ENCODE measurements around the gene CTNND2.

Gene CTNND2

DNA sequence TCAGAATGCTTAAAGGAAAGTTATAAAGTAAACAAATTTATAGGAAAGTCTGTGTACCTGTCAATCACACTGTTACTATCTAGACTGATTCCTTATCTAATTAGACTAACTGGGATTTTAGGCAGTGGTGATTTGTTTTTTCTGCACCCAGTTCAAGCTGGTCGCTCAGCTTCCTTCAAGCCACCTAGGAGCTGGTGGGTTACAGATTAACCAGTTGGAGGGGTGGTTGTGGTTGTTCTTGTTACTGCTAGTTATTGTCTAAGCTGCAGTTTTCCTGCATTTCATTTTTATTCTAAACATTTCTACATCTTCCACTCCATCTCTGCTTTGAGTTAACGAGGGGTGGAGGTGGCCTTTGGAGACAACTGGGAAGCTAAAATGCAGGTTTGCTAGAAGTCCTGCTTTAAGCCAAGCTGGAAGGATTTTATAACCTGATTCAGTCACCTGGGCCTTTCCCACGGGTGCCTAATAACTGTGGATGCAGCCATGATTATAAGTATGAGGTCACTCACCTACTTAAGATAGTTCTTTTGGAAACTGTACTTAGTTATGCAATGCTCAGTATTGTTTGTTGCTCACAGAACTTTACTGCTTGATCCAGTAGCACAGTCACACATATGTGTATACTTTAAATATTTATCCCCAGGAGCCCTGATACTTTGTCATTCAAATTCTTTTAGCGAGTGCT is 839.3 kb downstream of the CTNND2 start:
- in situ Hi-C loops (cut with HindIII; ENCODE audit: low sequenced_read_pairs), result no loop called here

DNA sequence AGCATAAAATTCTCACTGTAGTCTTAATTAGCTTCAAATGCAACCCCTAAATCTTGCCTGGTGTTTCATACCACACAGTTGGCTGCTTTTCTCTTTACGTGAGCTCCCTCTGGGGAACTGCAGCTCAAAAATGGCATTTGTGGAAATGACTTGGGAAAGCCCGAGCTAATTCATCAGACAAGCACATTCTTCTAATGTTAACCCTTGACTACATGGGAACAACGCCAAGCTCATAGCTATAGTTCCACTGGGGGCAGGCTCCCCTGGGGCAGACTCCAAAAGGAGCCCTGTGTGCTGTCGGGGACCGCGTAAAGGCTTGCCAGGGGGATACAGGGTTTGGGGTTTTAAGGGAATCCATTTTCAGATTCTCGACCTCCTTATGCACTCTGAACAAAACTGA is 841.8 kb downstream of the CTNND2 start:
- in situ Hi-C loops (cut with HindIII; ENCODE audit: low sequenced_read_pairs), result no loop called here

DNA sequence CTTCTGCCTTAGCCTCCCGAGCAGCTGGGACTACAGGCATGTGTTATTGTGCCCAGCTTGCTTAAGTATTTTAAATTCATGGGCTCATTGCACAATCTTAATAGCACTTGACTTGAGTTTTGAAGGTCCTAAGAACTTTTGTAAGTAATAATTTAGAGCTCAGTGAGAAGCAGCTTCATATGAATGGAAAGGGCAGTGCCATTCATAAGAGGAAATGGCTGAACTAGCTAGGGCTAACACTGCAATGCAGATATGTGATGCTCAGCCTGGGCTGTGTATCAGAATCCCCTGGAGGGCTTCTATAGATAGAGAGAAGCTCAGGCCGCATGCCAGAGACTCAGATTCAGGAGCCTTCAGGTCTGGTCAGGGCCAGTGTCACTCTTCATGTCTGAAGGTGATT is 847.7 kb downstream of the CTNND2 start:
- in situ Hi-C loops (cut with HindIII; ENCODE audit: low sequenced_read_pairs), result no loop called here

DNA sequence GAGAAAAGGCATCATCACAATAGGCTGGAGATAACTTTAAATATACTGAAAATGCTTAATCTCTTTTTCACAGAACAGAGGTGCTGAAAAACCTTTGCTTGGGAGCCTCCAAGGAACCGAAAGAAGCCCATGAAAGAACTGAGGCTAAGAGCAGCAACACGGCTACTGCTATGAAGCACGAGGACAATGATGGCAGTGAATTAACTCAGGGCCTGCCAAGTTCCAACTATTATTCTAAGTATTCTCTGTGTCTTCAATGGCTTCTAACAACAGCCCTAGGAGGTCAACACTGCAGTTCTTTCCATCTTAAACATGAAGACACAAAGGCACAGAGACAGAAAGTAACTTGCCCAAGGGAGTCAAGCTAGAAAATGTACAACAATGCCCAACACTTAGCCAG is 850.2 kb downstream of the CTNND2 start:
- in situ Hi-C loops (cut with HindIII; ENCODE audit: low sequenced_read_pairs), result no loop called here

DNA sequence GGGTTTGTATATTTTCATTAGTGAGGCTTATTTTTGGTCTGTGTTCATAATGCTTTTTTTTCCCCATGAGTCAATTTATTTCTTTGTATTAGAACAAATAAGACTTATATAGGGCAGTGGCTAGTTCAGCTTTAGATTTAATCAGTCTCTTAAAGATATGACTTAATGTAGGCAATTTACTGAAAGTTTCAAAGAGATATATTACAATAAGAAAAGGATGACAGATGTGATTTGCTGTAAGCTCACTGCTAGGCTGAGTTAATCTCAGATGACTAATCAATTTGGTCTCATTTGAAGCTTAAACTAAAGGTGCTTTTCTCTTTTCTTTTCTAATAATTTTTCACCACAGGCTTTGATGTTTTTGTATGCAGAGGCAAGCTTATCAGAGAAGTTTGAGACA is 851.4 kb downstream of the CTNND2 start:
- in situ Hi-C loops (cut with HindIII; ENCODE audit: low sequenced_read_pairs), result no loop called here

DNA sequence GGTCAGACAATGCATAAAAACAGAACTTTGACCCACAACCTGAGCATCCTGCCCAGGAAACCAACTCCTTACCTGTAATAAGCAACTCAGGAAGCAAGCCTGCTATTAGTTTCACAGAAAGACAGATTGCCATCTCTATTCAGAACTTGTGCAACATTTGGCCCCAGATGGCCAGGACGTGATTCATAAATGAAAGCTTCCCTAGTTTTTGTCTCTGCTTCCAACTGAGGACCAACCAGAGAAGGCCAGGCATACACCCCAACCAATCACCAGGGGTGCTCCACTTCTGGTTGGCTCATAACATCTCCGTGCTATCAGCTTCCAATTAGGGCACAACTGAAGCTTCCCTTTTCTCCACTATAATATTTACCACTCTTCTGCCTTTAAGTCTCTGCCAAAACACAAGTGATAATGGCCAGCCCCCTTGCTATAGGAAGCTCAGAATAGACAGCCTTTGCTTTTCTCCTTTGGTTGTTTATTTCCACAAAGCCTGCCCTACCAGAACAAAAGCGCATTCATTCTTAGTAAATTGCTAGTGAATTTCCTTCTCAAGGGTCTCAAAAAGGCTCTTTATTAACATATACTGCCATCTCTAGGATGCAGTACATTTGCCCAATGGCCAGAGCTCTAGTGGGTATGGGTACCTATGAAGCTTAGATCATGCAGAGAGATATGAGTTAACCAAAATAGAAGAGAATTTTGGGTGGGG is 853.5 kb downstream of the CTNND2 start:
- in situ Hi-C loops (cut with HindIII; ENCODE audit: low sequenced_read_pairs), result no loop called here

DNA sequence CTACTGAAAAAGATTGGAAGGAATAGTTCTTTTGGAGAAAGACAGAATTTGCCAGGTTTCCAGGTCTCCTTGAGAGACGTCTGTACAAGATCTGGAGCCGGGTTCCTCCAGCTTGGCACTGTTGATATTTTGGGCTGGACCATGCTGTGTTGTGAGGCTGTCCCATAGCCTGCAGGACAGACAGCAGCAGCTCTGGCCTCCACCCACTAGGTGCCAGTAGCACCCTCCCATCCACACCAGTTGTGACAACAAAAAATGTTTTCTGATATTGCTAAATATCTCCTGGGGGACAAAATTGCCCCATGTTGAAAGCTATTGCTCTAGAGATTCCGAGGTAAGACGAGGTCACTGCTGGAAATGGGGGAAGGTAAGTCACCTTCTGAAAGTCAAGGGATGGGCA is 855.5 kb downstream of the CTNND2 start:
- in situ Hi-C loops (cut with HindIII; ENCODE audit: low sequenced_read_pairs), result no loop called here

DNA sequence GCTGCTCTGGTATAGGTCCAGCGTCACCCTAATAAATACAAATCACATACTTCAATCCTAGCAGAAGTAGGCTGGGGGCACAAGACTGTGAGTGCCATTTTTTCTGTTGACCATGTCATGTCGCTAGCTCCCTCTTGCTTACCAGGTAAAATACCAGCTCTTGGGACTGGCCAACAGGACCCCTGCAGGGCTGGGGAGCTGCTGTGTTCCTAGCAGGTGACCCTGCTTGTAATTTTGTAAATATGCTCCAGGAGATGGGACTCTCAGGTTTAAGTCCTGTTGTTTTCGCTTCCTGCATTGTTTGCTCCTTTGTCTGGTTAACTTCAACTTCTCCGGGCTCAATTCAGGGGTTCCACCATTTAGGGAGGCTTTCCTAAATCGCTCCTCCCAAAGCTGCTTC is 856.6 kb downstream of the CTNND2 start:
- in situ Hi-C loops (cut with HindIII; ENCODE audit: low sequenced_read_pairs), result no loop called here

DNA sequence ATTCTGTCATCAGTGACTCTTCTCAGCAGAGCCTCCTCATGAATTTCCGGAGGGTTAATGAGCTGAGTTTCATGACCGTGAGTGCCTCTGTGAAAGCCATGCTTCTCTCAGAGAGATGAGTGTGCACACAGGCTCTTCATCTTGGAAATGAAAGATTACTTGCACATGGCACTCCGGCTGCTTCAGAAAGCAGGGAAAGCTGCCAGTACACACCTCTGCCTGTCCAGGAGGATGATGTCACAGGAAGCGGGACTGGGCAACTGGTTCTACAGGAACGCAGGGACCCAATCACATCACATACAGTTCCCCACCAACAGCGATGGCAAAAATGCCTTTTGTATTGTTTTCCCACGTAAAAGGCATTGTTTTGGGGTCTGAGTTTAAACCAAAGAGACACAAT is 857.2 kb downstream of the CTNND2 start:
- in situ Hi-C loops (cut with HindIII; ENCODE audit: low sequenced_read_pairs), result no loop called here

DNA sequence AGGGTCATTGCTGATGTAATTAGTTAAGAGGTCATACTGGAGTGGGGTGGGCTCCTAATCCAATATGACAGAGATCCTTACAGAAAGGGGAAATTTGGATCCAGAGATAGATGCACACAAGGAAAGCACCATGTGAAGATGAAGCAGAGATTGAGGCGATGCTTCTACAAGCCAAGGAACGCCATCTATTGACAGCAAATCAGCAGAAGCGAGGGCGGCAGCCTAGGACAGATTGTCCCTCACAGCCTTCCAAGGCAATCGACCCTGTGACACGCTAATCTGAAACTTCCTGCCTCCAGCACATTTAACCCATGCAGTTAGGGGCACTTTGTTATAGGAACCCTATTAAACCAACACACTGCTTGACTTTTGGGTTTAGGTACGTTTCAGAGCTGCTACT is 858.1 kb downstream of the CTNND2 start:
- in situ Hi-C loops (cut with HindIII; ENCODE audit: low sequenced_read_pairs), result no loop called here

DNA sequence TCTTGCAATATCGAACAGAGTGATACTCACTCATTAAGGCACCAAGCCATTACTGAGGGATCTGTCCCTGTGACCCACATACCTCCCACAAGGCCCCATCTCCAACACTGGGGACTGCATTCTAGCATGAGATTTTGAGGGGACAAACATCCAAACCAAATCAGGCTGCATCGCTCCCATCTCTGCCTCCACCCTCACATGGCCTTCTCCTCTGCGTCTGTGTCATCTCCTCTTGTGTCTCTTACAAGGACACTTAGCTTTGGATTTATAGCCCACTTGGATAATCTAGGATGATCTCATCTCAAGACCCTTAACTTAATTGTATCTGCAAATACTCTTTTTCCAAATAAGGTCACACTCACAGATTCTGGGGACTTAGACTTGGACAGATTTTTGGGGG is 858.8 kb downstream of the CTNND2 start:
- in situ Hi-C loops (cut with HindIII; ENCODE audit: low sequenced_read_pairs), result no loop called here

DNA sequence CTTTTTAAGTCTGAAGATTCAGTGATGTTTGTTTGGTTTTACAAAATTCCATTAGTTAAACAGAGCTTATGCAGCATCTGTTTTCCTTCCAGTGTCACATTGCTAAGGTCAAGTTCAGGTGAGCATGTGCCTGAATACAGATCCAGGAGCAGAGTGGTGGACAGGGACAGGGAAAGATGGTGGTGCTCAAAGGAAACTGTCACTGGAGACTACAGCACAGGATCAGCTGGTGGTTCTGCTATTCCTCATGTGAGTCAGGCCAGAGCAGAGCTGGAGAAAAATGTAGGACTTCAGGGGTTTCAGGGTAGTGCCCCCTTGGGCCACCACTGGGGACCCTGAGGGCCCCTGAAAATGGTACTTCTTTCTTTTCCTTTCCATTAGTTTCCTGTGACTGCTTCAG is 859.7 kb downstream of the CTNND2 start:
- in situ Hi-C loops (cut with HindIII; ENCODE audit: low sequenced_read_pairs), result no loop called here

DNA sequence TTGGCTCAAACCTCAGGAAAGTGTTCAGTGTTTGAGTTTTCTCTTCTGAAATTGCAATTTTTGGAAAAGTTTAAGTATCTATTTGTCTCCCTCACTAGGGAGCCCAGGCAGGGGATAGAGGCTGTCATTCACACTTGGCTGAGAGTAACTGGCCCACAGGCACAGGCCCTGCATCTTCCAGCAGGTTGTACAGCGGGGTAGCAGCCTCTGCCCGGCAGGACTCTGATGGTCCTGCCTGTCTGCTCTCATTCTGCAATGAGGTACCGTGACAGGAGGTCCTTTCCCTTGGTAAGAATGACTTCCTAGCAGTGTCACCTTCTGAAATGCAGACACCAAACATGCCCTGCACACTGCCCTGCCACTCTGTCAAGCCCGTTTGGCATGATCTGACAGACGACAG is 860.4 kb downstream of the CTNND2 start:
- in situ Hi-C loops (cut with HindIII; ENCODE audit: low sequenced_read_pairs), result no loop called here

DNA sequence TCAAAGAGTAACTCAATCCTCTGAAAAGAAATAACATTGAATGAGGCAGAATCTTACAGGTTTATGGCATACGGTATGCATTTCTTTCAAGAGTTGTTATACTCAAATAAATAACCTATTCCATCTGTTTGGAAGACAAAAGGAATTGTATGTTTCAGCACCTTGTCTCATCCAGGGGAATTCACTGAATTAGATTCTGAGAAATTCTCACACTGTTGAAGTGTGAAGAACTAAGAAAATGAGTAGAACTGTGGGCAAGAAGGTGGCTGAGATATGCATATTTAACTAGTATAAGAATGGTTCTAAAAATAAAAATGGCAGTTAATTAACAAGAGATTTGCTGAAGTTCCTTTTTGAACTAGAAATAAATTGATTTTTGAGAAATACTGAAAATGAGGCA is 863.9 kb downstream of the CTNND2 start:
- in situ Hi-C loops (cut with HindIII; ENCODE audit: low sequenced_read_pairs), result no loop called here

DNA sequence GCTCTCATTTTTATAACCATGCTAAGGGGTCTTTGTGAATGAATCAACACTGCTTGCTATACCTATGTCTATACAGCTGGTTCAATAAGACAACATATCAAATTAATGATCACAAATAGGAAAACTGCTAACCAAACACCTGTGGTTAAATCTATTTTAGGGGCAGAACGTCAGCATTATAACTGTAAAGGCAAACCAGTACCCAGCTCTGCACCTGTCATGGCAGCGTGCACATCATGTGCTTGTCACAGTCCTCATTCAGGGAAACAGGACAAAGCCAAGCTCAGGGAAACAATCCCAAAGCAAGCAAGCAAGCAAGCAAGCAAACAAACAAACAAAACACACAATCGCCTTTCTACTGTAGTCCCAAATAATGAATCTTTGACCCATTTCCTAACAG is 865.5 kb downstream of the CTNND2 start:
- in situ Hi-C loops (cut with HindIII; ENCODE audit: low sequenced_read_pairs), result no loop called here

DNA sequence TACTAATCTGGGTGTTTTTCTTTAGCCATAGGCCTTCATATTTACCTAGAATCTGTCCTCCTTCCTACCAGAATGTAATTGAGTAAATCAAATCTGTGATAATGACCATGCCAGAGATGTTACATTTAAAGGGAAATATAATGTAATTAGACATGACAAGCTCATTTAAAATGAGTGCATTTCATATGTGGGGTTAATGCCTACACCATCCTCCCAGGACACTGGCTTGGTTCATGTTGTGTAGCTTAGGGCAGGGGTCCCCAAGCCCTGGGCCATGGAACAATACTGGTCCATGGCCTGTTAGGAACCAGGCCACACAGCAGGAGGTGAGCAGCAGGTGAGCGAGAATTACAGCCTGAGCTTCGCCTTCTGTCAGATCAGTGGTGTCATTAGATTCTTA is 866.3 kb downstream of the CTNND2 start:
- in situ Hi-C loops (cut with HindIII; ENCODE audit: low sequenced_read_pairs), result no loop called here

DNA sequence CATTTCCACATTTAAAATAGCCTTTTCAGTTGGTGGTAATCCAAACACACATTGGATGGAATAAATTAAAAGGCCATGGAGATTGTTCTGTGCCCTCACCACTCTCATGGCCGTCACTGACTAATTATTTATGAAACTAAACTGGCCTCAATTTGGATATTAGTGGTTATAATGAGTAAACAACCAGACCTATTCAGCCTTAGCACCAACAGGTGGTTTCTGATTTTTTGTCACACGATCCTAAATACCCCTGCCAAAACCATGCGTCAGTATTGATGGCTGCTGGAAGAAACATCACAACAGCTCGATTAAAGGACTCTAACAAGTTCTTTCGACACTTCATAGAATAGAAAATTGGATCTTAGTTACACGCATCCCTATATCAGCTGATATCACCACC is 867.2 kb downstream of the CTNND2 start:
- in situ Hi-C loops (cut with HindIII; ENCODE audit: low sequenced_read_pairs), result no loop called here

DNA sequence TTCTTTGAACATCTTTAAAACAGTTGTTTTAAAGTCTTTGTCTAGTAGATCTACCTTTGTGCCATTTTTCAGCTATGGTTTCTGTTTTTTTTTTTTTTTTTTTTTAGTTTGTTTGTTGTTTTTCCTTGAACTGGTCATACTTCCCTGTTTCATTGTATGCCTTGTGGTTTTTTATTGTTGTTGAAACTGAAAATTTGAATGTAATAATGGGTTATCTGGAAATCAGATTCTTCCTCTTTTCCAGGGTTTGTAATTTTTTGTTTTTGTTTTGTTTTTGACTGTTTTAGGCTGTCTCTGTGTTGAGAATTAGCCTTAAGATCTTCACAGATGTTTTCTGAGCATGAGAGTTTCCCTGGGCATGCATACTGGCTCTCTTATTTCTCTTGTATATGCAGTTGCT is 873.6 kb downstream of the CTNND2 start:
- in situ Hi-C loops (cut with HindIII; ENCODE audit: low sequenced_read_pairs), result no loop called here

DNA sequence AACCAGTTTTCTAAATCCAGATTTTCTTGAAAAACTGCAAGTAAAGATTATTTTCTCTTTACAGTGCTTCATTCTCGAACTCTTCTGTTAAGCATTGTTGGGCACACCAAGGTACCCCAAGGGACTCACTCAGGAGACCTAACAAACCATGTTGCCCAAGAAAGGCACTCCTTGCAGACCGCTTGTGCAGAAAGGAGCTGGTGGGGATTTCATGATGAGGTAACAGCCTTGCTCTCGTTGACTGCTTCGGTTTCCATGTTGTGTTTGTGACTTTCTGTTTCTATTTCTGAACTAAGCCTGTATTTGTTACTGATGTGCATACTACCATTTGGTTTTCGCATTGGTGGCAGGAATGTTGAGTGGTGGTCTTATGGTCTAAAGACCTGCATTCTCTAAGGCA is 876.6 kb downstream of the CTNND2 start:
- in situ Hi-C loops (cut with HindIII; ENCODE audit: low sequenced_read_pairs), result no loop called here

DNA sequence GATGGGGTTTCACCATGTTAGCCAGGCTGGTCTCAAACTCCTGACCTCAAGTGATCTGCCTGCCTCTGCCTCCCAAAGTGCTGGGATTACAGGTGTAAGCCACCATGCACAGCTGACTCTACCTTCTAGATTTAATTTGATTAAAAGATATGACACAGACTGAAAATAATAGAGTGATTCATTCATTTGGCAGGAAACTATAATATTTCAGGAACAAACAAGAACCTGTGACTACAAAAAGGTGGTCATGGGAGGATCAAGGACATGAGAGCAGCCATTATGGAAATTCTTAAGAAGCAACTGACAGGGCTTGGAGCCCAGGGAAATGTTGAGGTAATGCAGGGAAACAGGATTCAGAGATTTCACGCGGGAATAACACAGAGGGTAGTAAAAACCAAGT is 877.7 kb downstream of the CTNND2 start:
- in situ Hi-C loops (cut with HindIII; ENCODE audit: low sequenced_read_pairs), result no loop called here

DNA sequence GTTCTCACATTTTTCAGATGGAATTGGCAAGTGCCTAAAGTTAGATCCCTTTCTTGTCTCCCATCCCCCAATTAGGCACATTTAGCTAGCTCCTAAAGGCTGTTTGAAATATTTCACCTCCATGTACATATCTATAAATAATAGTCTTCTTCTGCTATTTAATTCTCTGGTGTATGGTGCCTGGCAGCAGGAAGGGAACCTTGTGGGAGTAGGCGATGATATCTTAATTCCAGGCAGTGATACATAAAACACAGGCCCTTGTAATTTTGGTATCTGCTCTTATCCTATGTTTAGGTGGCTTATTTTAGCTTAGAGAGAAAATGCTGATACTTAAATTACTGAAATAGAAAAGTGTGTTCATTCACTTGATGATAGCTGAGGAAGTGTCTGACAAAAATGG is 880.3 kb downstream of the CTNND2 start:
- in situ Hi-C loops (cut with HindIII; ENCODE audit: low sequenced_read_pairs), result no loop called here

DNA sequence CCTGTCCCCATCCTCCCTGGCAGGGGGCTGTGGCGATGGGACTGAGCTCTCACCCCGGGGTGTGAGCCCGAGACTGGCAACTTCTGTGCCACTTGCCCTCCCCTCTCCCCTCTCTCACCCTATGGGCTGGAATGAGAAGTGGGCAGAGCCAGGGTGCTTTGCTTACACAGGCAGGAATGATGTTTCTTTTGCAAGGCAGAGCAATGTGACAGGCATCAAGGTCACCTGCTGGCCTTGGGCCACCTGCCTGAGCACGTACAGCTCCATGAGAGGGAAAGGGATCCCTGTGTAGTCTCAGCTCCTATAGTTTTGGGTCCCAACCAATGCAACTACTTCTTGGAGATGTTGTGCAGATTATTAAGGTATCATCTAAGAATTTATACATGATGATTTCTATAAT is 890.5 kb downstream of the CTNND2 start:
- in situ Hi-C loops (cut with HindIII; ENCODE audit: low sequenced_read_pairs), result no loop called here

DNA sequence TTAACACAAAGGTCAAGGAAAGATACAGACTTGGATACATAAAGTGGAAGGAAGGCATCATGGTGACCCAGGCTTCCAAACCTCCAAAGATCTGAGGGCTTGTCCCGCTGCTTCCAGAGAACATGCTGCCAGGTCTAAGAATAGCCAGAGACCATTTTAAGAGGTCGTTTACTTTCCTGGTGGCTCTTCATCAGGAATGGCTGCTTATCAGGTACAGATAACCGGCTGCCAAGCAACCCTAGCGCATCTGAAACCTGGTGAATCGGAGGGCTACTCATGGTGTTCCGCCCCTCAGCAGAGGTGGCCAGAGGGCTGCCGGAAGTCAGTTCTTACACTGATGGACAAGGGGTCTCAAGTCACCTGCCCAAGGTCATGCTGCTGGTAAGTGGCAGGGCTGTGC is 892.0 kb downstream of the CTNND2 start:
- in situ Hi-C loops (cut with HindIII; ENCODE audit: low sequenced_read_pairs), result no loop called here

All from endothelial cell of hepatic sinusoid (primary cell).